Osteoblast (primary cell): ENCODE measurements around the gene LRRC73. TPM values are rescaled to one million over a fixed set of nuclear protein-coding genes. Genes with fewer than 3 reads are reported as not detected.
A peak's percentile ranks its signal among the peaks of the same experiment; 100 is the strongest.

Source experiments
- DNase-seq: peaks from one replicate; pipeline ENCODE4 v3.0.0; 2011; ENCODE audit warnings: low spot score, mixed read lengths; ENCODE audit not compliant: insufficient read length; ENCODE audit errors: missing footprints
- H2AFZ ChIP-seq: 2 replicates; pipeline ENCODE4 v1.6.0; 2011; ENCODE audit warnings: mild to moderate bottlenecking, low read length
- H3K27ac ChIP-seq: 2 replicates; pipeline ENCODE4 v1.5.1; 2011; ENCODE audit warnings: mild to moderate bottlenecking, low read depth, low read length, moderate library complexity
- H3K27me3 ChIP-seq: 2 replicates; pipeline ENCODE4 v1.6.0; 2012; ENCODE audit warnings: mild to moderate bottlenecking, control low read depth, inconsistent platforms, low read length, moderate library complexity; ENCODE audit not compliant: insufficient read depth
- H3K36me3 ChIP-seq: 2 replicates; pipeline ENCODE4 v1.5.1; 2011; ENCODE audit warnings: mild to moderate bottlenecking, low read length, control low read depth, moderate library complexity; ENCODE audit not compliant: insufficient read depth
- H3K4me1 ChIP-seq: 2 replicates; pipeline ENCODE4 v1.5.1; 2011; ENCODE audit warnings: mild to moderate bottlenecking, low read length, control low read depth, moderate library complexity; ENCODE audit not compliant: insufficient read depth
- H3K4me2 ChIP-seq: 2 replicates; pipeline ENCODE4 v1.6.0; 2011; ENCODE audit warnings: mild to moderate bottlenecking, low read length; ENCODE audit not compliant: insufficient read depth
- H3K4me3 ChIP-seq: fragments of 200-600 bp; sonication (generic); 3 replicates; pipeline ENCODE4 v1.5.1; 2012; ENCODE audit warnings: mild to moderate bottlenecking, low read length, inconsistent platforms; ENCODE audit not compliant: insufficient read depth
- H3K79me2 ChIP-seq: 2 replicates; pipeline ENCODE4 v1.6.0; 2012; ENCODE audit warnings: mild to moderate bottlenecking, low read length, control low read depth, inconsistent platforms; ENCODE audit not compliant: insufficient read depth
- H3K9me3 ChIP-seq: 2 replicates; pipeline ENCODE4 v1.5.1; 2011; ENCODE audit warnings: low read depth, low read length, control low read depth
- H4K20me1 ChIP-seq: 2 replicates; pipeline ENCODE4 v1.6.0; 2012; ENCODE audit warnings: mild to moderate bottlenecking, low read length, control low read depth; ENCODE audit not compliant: insufficient read depth
- CTCF ChIP-seq: IDR thresholded peaks from 2 replicates; pipeline ENCODE4 v1.5.1; 2011; ENCODE audit warnings: mild to moderate bottlenecking, low read depth, low read length, moderate library complexity; ENCODE audit errors: extremely low read depth
- total RNA-seq: library from RNA; depleted of rRNA; stranded (reverse); fragments of >200 nt; gene quantifications from 2 replicates; pipeline ENCODE4 v1.2.3, GENCODE V29; 2012

LRRC73 gene
- total RNA-seq, 1 donor = 0.36 TPM

DNA sequence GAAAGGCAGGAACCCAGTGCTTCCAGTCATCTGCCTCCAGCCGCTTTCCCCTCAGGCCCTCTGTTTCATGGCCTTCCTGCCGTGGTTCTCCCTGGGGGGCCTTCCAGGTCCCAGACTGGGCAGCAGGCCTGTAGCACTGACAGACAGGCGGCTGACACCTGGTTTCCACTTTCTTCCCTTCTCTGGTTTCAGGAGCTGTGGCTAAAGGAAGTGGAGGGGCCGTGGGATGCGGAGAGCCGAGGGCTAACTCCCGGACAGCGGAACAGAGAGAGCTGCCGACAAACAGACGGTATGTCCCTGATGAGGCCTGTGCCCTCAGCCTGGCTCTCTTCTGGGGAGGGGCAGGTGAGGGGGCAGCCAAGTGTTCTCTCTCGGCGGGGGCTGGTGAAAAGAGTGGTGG lies 12.5 kb downstream of the LRRC73 start:
- H3K79me2 ChIP-seq = peaks cover 41% of the 10 kb centered on the region
- DNase-seq = no peak
- no peak overlapping the region for H3K4me2 ChIP-seq
- H3K36me3 ChIP-seq = peaks cover 42% of the 10 kb centered on the region
- no peaks in the 10 kb centered on the region for H3K27me3 ChIP-seq
- H3K9me3 ChIP-seq = no peaks in the 10 kb centered on the region
- no peak overlapping the region for H3K4me3 ChIP-seq
- H3K27ac ChIP-seq = no peak overlapping the region
- TF ChIP-seq CTCF = no peak
- peaks cover 28% of the 10 kb centered on the region for H4K20me1 ChIP-seq
- H2AFZ ChIP-seq = no peak overlapping the region
- peaks cover 43% of the 10 kb centered on the region for H3K4me1 ChIP-seq

GRCh38 chr6:43497129-43497396 lies 13.1 kb downstream of the LRRC73 start:
- H3K4me1 ChIP-seq = peaks cover 49% of the 10 kb centered on the region
- H4K20me1 ChIP-seq = peaks cover 33% of the 10 kb centered on the region
- H3K9me3 ChIP-seq = no peaks in the 10 kb centered on the region
- H2AFZ ChIP-seq = no peak overlapping the region
- no peaks in the 10 kb centered on the region for H3K27me3 ChIP-seq
- H3K36me3 ChIP-seq = peaks cover 36% of the 10 kb centered on the region
- H3K4me3 ChIP-seq = no peak overlapping the region
- no peak for TF ChIP-seq CTCF
- H3K27ac ChIP-seq = peak overlapping the region; percentile 49
- peak; percentile 80 for DNase-seq
- peak overlapping the region; percentile 56 for H3K4me2 ChIP-seq
- peaks cover 41% of the 10 kb centered on the region for H3K79me2 ChIP-seq

- peak overlapping the region; percentile 49 for H3K27ac ChIP-seq
Measured at GRCh38 chr6:43496370-43497128, 13.6 kb downstream of the LRRC73 start.

More at GRCh38 chr6:43496370-43497128, 13.6 kb downstream of the LRRC73 start:
- peaks cover 41% of the 10 kb centered on the region for H3K79me2 ChIP-seq
- H3K36me3 ChIP-seq = peaks cover 33% of the 10 kb centered on the region
- H3K27me3 ChIP-seq = no peaks in the 10 kb centered on the region
- DNase-seq = peak; percentile 97
- no peaks in the 10 kb centered on the region for H3K9me3 ChIP-seq
- peak overlapping the region; percentile 56 for H3K4me2 ChIP-seq
- TF ChIP-seq CTCF = peak; percentile 67
- peaks cover 55% of the 10 kb centered on the region for H3K4me1 ChIP-seq
- H4K20me1 ChIP-seq = peaks cover 37% of the 10 kb centered on the region
- no peak overlapping the region for H2AFZ ChIP-seq
- no peak overlapping the region for H3K4me3 ChIP-seq
